HepG2 (cell line): ENCODE data around the gene MBOAT7. TPM values are rescaled to one million over a fixed set of nuclear protein-coding genes. Genes with fewer than 3 reads are reported as not detected.
A peak's percentile ranks its signal among the peaks of the same experiment; 100 is the strongest.

Source experiments
- ARID5B ChIP-seq: IDR thresholded peaks from 2 replicates; pipeline ENCODE4 v1.4.0; 2020; ENCODE audit warnings: mild to moderate bottlenecking, missing genetic modification reagents
- CEBPG ChIP-seq: IDR thresholded peaks from 2 replicates; pipeline ENCODE4 v1.6.1; 2016
- HNF1A ChIP-seq, 2 experiments: sonication (generic) in 1 of 2; formaldehyde crosslinking in 1 of 2; IDR thresholded peaks; 2 replicates each; pipeline versions ENCODE4 v1.4.0 to v1.6.1; 2016 to 2020; ENCODE audit warnings: borderline replicate concordance in 1 of 2, low read depth in 1 of 2, mild to moderate bottlenecking in 1 of 2, missing genetic modification reagents in 1 of 2
- IKZF5 ChIP-seq: IDR thresholded peaks from 2 replicates; pipeline ENCODE4 v1.6.1; 2018; ENCODE audit warnings: missing genetic modification reagents, mild to moderate bottlenecking, missing compliant biosample characterization
- NR2F6 ChIP-seq, 2 experiments: IDR thresholded peaks; 2 replicates each; pipeline ENCODE4 v1.6.1; 2016; ENCODE audit warnings: antibody characterized with exemption in 1 of 2, mild to moderate bottlenecking in 1 of 2
- SATB2 ChIP-seq: sonication (generic); formaldehyde crosslinking; IDR thresholded peaks from 2 replicates; pipeline ENCODE4 v1.5.0; 2020; ENCODE audit warnings: missing genetic modification reagents
- SKIL ChIP-seq: sonication (generic); formaldehyde crosslinking; IDR thresholded peaks from 2 replicates; pipeline ENCODE4 v1.8.0; 2022; ENCODE audit warnings: missing genetic modification reagents, mild to moderate bottlenecking, moderate library complexity, borderline replicate concordance
- SSRP1 ChIP-seq: IDR thresholded peaks from 2 replicates; pipeline ENCODE4 v1.6.1; 2016; ENCODE audit warnings: control low read depth
- THYN1 ChIP-seq: sonication (generic); formaldehyde crosslinking; IDR thresholded peaks from 2 replicates; pipeline ENCODE4 v1.8.1; 2023; ENCODE audit warnings: low read depth, mild to moderate bottlenecking, moderate library complexity, missing genetic modification reagents, borderline replicate concordance
- TP53 ChIP-seq: sonication (generic); formaldehyde crosslinking; conservative IDR thresholded peaks from 2 replicates; pipeline ENCODE4 v1.4.0; 2020; ENCODE audit warnings: missing genetic modification reagents
- ZBTB39 ChIP-seq: sonication (generic); formaldehyde crosslinking; IDR thresholded peaks from 2 replicates; pipeline ENCODE4 v1.5.0; 2020; ENCODE audit warnings: missing genetic modification reagents
- polyA plus RNA-seq, 8 experiments: library from polyadenylated mRNA; depleted of rRNA in 3 of 8; stranded (reverse) in 7 of 8; unstranded in 1 of 8; fragments of >200 nt; fragmentation: Illumina TruSeq in 4 of 8; extraction: Trizol in 4 of 8; gene quantifications; 2 replicates each; pipeline versions ENCODE4 v1.2.1 to v1.2.3, GENCODE V29; 2011 to 2016; ENCODE audit warnings: low read depth in 4 of 8, missing spikeins in 1 of 8, mixed read lengths in 1 of 8; ENCODE audit not compliant: insufficient read depth in 1 of 8
- total RNA-seq, 5 experiments: library from RNA; depleted of rRNA; stranded (reverse); fragments of >200 nt; fragmentation: Illumina TruSeq; extraction: Trizol; gene quantifications; 2 replicates each; pipeline ENCODE4 v1.2.3, GENCODE V29; 2016; ENCODE audit warnings: low read depth in 1 of 5

The MBOAT7 gene
- total and polyA plus RNA-seq, 2 of the 13 experiments (the other 11 are each of a cell fraction or from before 2014, with no cell fraction given), result 22.2 to 25.5 TPM

GRCh38 chr19:54209811-54210494 is 20.6 kb upstream of the MBOAT7 start (continued):
- 0 out of 2 replicates have a peak, but pooled peaks have one; percentile 18 for TF ChIP-seq IKZF5 (CRISPR knock-in tag)
- TF ChIP-seq SSRP1, result 0 out of 2 replicates have a peak, but pooled peaks have one; percentile 21
- peak; percentile 53; the same call in 1 of the 2 replicates for TF ChIP-seq NR2F6 (IDR thresholded peaks at IDR 0.05)
- peak; percentile 83; the same call in 1 of the 2 replicates for TF ChIP-seq NR2F6 (CRISPR knock-in tag; IDR thresholded peaks at IDR 0.05)
- TF ChIP-seq HNF1A (IDR thresholded peaks at IDR 0.05; ENCODE audit: low read depth), result peak; percentile 70; the same call in 1 of the 2 replicates
- peak; percentile 83; the same call in 1 of the 2 replicates for TF ChIP-seq HNF1A (CRISPR knock-in tag; IDR thresholded peaks at IDR 0.05; ENCODE audit: borderline replicate concordance)
- TF ChIP-seq CEBPG, result peak; percentile 90
- TF ChIP-seq THYN1 (CRISPR knock-in tag), result no peak
- TF ChIP-seq SKIL (CRISPR knock-in tag), result peak; percentile 72; the same call in 1 of the 2 replicates
- TF ChIP-seq ZBTB39 (CRISPR knock-in tag), result no peak
- peak; percentile 90 for TF ChIP-seq ARID5B (CRISPR knock-in tag)
- TF ChIP-seq SATB2 (CRISPR knock-in tag), result no peak
- TF ChIP-seq TP53, result no peak
